Right hindlimb (tissue), 1 donor: ENCODE data around the gene APOL4.
A peak's percentile ranks its signal among the peaks of the same experiment; 100 is the strongest.
"Not testable (repeated sequence)": the region's sequence is repeated elsewhere in the genome, so short reads cannot be mapped to it uniquely, and the experiment has no call there.

ENCODE experiments used
- DNase-seq: peaks from one replicate; pipeline ENCODE4 v3.0.0-alpha.2; 2018

Gene APOL4

DNA sequence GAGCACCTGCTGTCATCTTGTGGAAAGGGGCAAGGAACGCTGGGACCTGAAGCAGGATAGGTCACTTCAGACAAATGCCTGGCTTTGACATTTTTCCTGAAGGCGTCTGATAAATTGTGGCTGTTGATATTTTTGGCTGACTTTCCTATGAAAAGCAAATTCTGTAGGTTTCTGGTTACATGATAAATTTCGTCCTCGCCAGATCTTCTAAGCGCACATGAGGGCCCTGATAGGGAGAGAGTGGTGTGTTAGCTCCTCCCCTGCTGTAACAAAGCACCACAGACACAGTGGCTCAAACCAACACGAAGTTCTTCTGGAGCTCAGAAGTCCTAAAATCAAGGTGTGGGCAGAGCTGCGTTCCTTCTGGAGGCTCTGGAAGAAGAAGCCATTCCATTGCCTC is 19.6 kb downstream of the APOL4 start:
- DNase-seq: no peak

DNA sequence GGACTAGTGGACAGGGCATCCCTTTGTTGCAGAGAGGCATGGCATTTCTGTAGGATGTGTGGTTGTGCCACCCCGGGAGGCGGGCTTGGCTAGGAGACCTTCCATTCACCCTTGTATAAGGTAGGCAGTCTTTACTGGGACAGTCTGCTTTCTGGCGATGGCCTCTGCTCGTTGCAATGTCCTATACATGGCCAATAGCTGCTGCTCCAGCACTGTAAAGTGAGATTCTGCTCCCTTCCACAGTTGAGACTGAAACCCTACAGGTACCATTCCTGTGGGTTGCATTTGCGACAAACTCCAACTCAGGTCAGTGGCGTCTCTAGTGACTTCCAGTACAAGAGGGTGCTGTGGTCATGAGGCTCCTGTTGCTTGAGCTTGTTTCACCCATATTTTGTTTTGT is 20.7 kb downstream of the APOL4 start:
- no peak for DNase-seq

DNA sequence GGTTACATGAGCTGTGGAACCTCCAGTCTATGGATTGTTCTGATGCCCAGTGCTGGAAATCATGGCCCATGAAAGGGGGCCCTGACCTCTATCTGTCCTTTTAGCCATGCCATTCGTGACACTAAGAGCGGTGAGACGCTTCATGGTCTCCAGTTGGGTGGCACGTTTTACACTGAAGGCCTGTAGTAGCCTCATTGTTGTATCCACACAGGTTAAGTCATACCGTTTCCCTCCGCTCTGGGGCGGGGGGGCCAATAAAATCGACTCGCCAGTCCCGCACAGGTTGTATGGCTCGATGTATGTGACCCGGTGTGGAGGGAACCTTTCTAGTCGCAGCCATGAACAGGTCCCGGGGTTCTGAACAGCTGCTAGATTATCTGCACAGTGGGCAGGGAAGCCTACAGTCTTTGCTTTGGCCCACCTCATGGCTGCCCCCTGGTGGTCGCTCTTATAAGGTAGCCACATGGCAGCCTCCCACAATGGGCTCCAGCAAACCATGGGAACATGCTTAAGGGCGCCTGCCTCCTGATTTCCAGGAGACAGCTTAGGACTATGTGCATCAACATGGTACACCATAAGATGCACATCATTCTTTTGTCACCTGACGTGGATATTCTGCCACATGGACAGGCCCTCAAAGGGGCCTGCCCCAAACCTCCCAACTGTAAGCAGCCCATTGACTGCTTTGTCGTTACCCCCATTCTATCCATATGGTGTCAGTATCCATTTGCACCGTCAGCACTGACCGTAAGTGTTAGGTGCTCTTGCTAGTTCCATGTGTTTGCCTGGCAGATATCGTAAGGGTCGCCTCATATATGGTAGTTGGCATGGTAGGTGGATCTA is 21.4 kb downstream of the APOL4 start:
- DNase-seq: peak; percentile 63

DNA sequence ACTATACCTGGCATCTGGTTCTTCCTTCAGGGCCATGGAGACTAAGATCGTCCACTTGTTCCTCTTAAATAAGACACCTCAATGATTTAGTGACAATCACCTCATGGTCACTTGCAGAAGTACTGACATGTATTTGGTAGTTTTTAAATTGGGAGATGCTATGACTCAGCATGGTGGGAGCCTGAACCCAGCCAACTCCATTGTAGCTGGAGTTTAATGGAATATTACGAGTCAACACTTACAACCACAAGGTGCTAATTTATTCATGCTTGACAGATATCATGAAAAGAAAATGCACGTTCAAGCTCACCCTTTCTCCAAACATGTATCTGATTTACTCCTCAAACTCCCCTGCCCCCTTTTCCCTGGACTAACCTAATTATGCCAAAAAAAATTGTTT is 24.4 kb downstream of the APOL4 start:
- DNase-seq: no peak

DNA sequence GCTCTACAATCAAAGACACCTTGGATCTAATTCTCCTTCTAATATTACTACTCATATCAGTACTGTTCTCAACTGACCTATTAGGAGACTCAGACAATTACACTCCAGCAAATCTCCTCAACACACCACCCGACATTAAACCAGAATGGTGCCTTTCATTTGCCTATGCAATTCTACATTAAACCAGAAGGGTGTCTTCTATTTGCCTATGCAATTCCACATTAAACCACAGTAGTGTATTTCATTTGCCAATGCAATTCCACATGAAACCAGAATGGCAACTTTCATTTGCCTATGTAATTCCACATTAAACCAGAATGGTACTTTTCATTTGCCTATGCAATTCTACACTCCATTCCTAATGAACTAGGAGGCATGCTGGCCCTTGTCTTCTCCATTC is 25.7 kb downstream of the APOL4 start:
- DNase-seq: no peak

DNA sequence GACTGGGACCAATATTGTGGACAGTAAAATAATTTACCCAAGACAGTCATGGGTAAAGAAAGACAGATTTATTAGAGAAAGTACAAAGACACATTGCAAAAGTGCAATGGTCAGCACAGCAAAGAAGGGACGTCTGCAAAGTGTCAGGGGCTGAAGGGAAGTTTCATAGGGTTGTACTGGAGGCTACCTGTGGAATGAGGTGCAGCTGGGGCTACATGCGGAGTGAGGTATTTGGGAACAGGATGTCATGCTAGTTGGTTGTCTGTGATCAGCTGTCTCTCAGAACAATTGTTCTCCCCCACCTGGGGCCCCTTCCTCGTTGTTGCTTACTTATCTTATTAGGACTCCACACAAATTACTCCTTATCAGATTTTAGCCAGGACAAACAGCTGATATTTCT is 29.7 kb downstream of the APOL4 start:
- no peak for DNase-seq

DNA sequence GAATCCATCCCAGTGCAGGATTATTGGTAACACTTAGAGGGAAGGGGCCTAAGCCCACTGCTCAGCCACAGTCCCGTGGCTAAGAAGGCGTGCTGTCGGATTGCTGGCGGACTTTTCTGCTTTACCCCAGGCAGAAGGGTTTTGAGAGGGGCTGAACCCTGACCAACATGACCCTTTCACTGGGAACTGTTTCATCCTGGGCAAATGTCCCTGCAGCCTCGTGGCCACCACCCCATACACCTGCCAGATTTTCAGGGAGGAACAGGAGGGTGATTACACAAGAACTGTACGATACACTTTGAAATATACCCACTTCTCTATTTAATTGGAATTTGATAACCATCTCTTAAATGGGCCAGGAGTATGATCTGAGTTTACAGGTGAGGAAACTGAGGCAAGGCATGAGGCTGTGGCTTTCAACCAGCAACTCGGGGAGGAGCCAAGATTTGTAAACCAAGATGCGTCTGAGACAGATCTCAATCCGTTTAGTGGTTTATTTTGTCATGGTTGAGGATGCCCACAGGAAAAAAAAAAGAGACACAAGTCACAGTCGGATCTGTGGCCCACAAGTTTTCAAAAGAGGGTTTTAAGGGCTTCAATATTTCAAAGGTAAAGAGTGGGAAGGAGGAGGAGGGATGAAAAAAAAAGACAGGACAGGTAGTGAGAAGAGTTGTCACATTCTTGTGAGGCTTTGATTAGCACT is 34.9 kb downstream of the APOL4 start:
- no peak for DNase-seq

DNA sequence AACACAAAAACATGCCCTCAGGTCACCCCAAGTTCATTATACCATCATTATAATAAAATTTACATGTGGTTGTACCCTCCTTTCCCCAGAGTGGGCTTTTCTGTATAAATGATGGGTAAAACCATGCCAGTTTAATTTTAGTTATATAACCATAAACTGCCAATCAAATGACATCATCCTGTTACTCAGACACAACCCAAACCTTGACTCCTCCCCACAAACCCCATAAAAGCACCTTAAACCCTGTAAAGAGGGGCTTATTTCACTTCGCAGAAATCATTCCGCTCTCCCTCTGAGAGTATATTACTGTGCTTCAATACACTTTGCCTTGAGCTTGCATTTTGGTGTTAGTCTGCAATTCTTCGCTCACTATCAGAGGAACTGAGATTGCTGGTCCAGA is 35.5 kb downstream of the APOL4 start:
- DNase-seq: no peak

DNA sequence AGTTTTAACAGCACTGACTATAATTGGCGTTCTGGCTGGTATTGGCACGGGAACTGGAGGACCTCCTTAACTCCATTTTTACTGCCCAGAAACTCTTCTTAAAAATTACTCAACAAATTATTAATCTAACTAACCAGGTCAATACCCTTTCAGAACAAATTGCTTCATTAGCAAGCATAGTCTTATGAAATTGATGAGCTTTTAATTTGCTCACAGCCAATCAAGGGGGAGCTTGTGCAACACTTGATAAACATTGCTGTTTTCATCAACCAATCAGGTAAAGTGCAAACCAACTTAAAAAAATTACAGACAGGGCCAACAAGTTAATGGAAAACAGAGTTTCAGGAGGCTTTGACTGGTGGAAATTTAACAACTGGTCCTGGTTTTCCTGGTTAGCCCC is 36.5 kb downstream of the APOL4 start:
- DNase-seq: no peak

DNA sequence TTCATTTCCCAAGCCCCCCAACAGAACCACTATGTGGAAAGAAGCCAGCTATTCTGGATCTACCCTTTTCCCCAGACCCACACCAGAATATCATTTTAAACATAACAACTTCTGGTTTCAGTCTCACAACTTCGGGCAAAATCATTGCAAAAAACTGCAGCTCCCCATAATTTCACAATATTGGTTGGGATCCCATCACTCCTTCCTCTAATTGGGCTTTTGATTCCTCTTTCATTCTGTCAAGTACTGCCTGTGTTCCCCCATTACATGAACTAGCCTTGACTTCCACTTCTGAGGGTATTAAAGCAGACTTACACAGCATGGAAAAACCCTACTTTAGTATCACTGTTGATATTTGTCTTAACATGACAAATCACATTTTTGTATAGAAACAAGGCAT is 37.0 kb downstream of the APOL4 start:
- no peak for DNase-seq

DNA sequence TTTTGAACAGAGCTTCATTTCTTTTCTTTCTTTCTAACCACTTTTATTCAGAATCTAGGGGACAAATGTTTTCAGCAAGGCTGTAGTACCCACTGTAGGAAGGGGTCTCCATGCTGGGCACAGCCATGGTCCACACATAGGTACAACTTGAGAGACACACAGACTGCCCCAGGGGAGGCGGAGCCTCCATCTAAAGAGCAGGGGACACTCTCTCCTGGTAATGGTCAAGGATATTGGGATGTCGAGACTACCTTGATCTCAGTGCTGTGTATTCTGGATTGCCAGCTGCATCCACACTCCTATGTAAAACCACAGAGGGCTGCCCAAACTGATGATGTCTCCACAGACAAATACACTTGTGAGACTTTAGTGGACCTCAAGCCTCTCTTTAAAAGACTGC is 38.1 kb downstream of the APOL4 start:
- no peak for DNase-seq

DNA sequence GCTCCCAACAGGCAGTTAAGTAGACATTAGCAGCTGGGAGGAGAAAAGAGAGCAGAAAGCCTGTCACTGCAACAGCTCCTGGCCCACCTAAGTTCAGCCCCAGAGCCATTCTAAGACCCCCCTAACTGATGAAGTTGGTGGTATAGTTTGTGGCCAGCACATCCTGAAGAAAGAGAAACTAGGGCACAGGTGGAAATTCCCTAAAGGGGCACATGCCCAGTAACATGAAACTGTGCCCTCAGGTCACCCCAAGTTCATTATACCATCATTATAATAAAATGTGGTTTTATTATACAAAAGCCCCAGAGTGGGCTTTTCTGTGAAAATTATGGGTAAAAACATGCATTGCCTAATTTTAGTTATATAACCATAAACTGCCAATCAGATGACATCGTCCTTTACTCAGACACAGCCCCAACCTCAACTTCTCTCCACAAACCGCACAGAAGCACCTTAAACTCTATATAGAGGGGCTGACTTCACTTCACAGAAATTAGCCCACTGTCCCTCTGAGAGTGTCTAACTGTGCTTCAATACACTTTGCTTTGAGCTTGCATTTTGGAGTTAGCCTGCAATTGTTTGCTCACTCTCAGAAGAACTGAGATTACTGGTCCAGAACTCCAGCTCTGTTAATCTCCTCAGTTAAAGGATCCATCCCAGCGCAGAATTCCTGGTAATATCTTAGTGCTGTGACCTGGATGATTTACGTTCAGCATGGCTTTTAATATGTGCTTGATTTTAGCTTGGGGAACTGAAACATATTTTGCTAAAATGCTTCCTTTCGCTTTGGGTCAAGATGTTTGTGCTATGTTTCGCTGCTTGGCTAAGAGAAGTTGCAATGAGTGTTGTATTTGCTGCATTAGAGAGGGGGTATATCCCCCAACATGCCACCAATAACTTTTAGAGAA is 39.2 kb downstream of the APOL4 start:
- DNase-seq: no peak

DNA sequence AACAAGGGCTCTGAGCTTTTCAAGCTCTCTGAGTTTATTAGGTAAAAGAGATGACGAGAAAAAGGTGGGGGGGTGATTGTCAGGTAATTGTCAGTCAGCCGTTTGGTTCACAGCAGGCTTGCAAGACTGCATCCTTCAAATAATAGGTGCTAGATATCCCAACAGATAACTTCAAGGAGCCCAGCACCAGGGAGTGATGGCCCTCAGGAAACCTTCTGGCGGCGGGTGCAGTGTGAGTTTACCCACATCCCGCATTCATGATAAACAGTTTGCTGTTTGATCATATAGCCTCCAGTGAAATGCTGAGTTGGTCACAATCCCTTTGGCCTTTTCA is 39.8 kb downstream of the APOL4 start:
- DNase-seq: not testable (repeated sequence)

DNA sequence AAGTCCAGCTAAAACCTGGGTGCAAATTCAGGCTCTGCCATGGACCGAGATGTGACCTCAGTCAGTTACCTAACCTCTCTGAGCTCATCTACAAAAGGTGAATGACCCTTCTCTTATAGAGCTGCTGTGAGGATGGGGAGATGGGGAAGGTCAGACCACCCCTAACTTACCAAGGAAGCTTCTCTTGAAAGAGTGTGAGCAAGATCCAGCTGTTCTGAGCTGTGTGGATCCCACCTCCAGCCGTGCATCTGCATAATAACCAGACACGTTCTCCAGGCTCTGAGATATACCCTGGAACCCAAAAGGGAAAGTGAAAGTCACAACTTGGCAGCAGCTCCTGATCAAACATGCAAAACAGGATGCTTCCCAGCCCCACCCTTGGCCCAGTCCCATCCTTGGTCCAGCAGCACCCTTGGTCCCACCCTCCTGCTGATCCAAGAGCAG is 41.1 kb downstream of the APOL4 start, which contains the start of gene APOL3:
TSS of gene APOL3 (minus strand) at position 257 of the 444 bp plus-strand sequence. CDS start 11,700 bp downstream, outside the sequence.
- DNase-seq: peak; percentile 68

DNA sequence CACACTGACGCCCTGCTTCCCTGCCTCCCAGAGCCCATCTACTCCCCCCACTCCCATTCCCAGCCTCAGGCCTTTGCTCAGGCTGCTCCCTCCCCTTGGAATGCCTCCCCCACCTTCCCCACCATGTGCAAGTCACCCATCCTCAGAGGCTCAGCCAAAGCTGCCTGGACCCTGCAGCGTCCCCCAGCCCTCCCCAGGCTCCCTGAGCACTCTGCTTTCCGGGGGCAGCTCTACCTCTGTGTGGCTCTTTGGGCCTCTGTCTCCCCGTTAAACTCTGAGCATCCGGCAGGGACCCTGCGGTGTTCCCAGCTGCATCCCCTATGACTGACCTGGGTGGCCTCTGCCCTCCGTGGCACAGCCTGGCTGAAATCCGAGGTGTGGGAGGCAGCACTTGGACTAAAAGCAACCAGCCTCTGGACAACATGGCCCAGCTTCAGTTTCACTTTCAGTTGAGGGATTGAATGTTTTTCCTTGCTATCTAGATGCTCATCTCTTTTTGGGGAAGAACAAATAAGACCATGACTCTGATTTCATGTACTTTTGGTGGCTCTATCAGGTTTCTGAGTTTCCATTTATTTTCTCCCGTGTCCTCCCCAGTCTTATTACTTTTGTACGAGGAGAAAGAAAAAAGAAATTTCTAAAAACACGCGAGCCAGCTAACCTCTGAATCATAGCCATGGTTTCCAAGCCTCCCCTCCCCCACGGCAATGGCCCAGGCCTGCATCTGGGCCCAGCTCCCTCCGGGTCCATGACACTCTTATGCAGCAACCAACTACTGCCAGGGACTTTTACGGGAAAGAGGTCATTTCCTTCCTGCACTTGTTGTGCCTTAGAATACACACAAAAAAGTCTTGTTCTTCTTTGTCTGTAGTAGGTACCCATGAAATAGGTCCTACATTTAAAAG is 44.8 kb downstream of the APOL4 start:
- DNase-seq: peak; percentile 80

DNA sequence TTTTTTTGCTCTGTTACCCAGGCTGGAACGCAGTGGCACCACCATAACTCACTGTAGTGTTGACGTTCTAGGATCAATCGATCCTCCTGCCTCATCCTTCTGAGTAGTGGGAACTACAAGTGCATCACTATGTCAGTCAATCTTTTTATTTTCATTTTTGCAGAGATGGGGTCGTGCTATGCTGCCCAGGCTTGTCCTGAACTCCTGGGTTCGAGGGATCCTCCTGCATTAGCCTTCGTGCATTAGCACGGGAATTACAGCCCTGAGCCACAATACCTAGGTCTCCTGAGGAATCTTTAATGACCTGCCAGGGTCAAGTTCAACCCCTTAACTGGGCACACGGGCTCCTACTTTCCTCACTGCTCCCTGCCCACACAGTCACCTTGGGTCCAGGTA is 45.5 kb downstream of the APOL4 start:
- no peak for DNase-seq

DNA sequence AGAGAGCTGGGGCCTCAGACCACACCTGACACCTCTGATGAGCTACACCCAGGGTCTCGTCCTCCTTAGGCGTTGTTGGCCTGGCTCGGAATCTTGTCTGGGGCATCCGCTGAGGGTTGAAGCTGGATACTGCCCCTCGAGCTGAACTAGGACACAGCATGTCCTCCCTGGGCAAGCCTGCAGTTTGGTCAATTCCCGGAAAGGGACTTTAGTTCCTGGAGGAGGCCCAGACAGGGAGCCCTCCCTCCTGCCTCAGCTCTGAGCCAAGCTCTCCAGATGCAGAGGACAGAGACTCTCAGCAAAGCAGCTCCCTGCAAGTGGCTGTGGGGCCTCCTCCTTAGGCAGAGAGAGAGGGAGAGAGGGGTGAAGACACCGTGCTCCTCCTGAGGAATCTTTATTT is 45.9 kb downstream of the APOL4 start:
- DNase-seq: peak; percentile 85

DNA sequence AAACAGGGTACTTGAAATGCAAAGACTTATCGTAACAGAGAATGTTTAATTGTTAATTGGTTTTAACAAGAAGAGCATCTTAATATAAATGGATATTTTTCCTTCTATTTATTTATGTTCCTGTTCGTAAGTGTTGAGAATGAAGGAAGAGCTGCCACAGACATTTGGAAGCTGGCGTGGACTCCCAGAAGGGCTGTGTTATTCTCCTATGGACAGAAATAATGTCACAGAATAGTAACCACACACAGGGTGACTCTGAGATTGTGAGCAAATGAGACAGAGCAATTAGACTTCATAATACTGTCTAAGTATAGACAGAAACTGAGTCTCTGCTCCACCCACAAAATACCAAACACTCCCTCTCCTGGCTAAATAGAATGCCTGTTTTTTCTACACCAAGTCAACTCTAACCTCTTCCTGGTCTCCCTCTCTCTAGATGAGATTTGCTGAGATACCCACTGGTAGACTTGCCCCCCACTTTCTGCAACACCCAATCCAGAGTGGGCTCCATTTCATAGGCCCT is 47.1 kb downstream of the APOL4 start:
- no peak for DNase-seq

DNA sequence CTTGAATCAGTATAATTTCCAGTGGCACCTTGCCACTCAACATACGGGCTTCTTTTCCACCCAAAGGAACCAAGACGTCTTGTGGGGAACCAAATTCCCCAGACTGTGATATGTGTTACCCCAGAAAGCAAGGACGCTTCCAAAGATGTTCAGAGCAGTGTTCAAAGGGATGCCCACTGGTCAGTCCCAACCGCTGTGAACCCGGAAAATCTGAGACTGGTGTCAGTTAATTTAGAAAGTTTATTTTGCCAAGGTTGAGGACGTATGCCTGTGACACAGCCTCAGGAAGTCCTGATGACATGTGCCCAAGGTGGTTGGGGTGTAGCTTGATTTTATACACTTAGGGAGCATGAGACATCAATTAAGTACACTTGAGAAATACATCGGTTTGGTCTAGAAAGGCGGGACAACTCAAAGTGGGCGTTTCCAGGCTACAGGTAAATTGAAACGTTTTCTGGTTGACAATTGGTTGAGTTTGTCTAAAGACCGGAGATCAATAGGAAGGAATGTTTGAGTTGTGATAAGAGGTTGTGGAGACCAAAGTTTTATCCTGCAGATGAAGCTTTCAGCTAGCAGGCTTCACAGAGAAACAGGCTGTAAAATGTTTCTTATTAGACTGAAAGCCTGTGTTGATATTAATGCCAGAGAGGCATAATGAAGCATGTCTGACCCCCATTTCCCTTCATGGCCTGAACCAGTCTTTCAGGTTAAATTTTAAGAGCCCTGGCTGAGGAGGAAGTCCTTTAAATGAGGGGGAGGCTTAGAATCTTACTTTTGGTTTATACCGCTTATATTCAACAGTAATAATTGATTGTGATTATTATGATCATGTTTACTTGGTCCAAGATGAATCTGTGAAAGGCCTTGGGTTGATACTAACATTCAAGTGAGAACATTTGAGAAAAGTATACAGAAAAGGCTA is 47.8 kb downstream of the APOL4 start:
- DNase-seq: no peak

DNA sequence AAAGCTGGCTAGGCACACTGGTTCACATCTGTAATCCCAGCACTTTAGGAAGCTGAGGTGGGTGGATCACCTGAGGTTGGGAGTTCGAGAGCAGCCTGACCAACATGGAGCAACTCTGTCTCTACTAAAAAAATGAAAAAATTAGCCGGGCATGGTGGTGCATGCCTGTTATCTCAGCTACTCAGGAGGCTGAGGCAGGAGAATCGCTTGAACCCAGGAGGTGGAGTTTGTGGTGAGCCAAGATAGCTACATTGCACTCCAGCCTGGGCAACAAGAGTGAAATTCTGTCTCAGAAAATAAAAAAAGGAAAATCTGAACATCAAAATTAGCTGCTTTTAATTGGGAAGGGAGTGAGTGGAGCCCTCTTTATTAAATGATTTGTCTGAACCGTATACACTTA is 48.8 kb downstream of the APOL4 start:
- DNase-seq: not testable (repeated sequence)

DNA sequence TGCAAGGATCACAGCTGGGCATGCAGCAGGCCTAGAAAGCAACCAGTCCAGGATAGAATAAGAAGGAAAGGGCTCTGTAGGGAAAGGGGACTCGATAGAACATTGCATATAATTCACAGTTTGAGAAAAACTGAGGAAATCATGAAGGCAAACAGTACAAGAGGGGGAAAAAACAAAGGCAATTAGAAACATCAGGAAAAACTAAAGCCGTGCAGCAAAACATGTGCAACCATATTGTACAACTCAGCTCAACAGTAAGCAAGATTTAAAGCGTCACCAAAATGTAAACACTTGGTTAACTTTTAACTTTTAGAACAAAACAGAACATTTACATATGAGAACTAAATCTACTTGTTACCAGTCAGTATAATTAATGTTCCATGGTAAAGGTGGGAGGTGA is 49.5 kb downstream of the APOL4 start:
- no peak for DNase-seq
